Activated naive CD4-positive, alpha-beta T cell treated with anti-CD3 and anti-CD28 coated beads, Interleukin-2, amount 50 U/mL, for 24 hours (primary cell): ENCODE data around the gene UBAC1.
"Not testable (repeated sequence)": the region's sequence is repeated elsewhere in the genome, so short reads cannot be mapped to it uniquely, and the experiment has no call there.

Experiments
- H3K27ac Mint-ChIP-seq: one replicate; pipeline ENCODE4 v1.8.0; 2021; ENCODE audit warnings: mild to moderate bottlenecking, mixed read lengths
- H3K27me3 Mint-ChIP-seq: one replicate; pipeline ENCODE4 v1.8.0; 2021; ENCODE audit warnings: mixed read lengths
- H3K36me3 Mint-ChIP-seq: one replicate; pipeline ENCODE4 v1.8.0; 2021; ENCODE audit warnings: mixed read lengths
- H3K4me1 Mint-ChIP-seq: one replicate; pipeline ENCODE4 v1.8.0; 2021; ENCODE audit warnings: mixed read lengths
- H3K4me3 Mint-ChIP-seq: one replicate; pipeline ENCODE4 v1.8.0; 2021; ENCODE audit warnings: mild to moderate bottlenecking, mixed read lengths
- H3K9me3 Mint-ChIP-seq: one replicate; pipeline ENCODE4 v1.8.0; 2021; ENCODE audit warnings: mixed read lengths

The UBAC1 gene

GRCh38 chr9:135947105-135947504 is 14.1 kb downstream of the UBAC1 start:
- not testable (repeated sequence) for H3K27me3 Mint-ChIP-seq, H3K27ac Mint-ChIP-seq, H3K9me3 Mint-ChIP-seq, H3K4me3 Mint-ChIP-seq, H3K4me1 Mint-ChIP-seq
- peaks cover 19% of the 10 kb centered on the region for H3K36me3 Mint-ChIP-seq

- no peak overlapping the region for H3K27ac Mint-ChIP-seq
- peaks cover 19% of the 10 kb centered on the region for H3K36me3 Mint-ChIP-seq
- H3K4me3 Mint-ChIP-seq: no peak overlapping the region
- no peaks in the 10 kb centered on the region for H3K27me3 Mint-ChIP-seq
- no peaks in the 10 kb centered on the region for H3K4me1 Mint-ChIP-seq
- H3K9me3 Mint-ChIP-seq: no peaks in the 10 kb centered on the region
Observed at GRCh38 chr9:135946392-135946994, 14.7 kb downstream of the UBAC1 start.

GRCh38 chr9:135945969-135946368 is 15.2 kb downstream of the UBAC1 start:
- H3K27ac Mint-ChIP-seq: no peak overlapping the region
- H3K36me3 Mint-ChIP-seq: peaks cover 20% of the 10 kb centered on the region
- no peaks in the 10 kb centered on the region for H3K4me1 Mint-ChIP-seq
- no peaks in the 10 kb centered on the region for H3K27me3 Mint-ChIP-seq
- no peak overlapping the region for H3K4me3 Mint-ChIP-seq
- no peaks in the 10 kb centered on the region for H3K9me3 Mint-ChIP-seq

- Mint-ChIP-seq H3K27me3 (no peaks in the 10 kb centered on the region), H3K9me3 (no peaks in the 10 kb centered on the region), H3K4me1 (peaks cover under 1% of the 10 kb centered on the region), H3K27ac (no peak overlapping the region), H3K4me3 (no peak overlapping the region), H3K36me3 (peaks cover 20% of the 10 kb centered on the region)
Observed at GRCh38 chr9:135944444-135945252, 16.5 kb downstream of the UBAC1 start.

- H3K4me3 Mint-ChIP-seq, H3K9me3 Mint-ChIP-seq, H3K4me1 Mint-ChIP-seq, H3K27ac Mint-ChIP-seq, H3K27me3 Mint-ChIP-seq: not testable (repeated sequence)
- peaks cover 22% of the 10 kb centered on the region for H3K36me3 Mint-ChIP-seq
Observed at GRCh38 chr9:135943604-135944003, 17.6 kb downstream of the UBAC1 start.

GRCh38 chr9:135941288-135941995 is 19.7 kb downstream of the UBAC1 start:
- Mint-ChIP-seq H3K4me3 (no peak overlapping the region), H3K9me3 (no peaks in the 10 kb centered on the region), H3K27ac (no peak overlapping the region), H3K36me3 (peaks cover 19% of the 10 kb centered on the region), H3K4me1 (peaks cover 6% of the 10 kb centered on the region), H3K27me3 (no peaks in the 10 kb centered on the region)

- H3K27ac Mint-ChIP-seq: peak overlapping the region; percentile 90
- H3K36me3 Mint-ChIP-seq: peaks cover 25% of the 10 kb centered on the region
- H3K27me3 Mint-ChIP-seq: no peaks in the 10 kb centered on the region
- H3K4me1 Mint-ChIP-seq: peaks cover 6% of the 10 kb centered on the region
- no peak overlapping the region for H3K4me3 Mint-ChIP-seq
- no peaks in the 10 kb centered on the region for H3K9me3 Mint-ChIP-seq
Observed at GRCh38 chr9:135939351-135940265, 21.6 kb downstream of the UBAC1 start.

- Mint-ChIP-seq H3K27ac (peak overlapping the region; percentile 46), H3K4me3 (no peak overlapping the region), H3K36me3 (peaks cover 19% of the 10 kb centered on the region), H3K4me1 (peaks cover 6% of the 10 kb centered on the region), H3K9me3 (no peaks in the 10 kb centered on the region), H3K27me3 (no peaks in the 10 kb centered on the region)
Observed at GRCh38 chr9:135937521-135938489, 23.4 kb downstream of the UBAC1 start.

- no peaks in the 10 kb centered on the region for H3K4me1 Mint-ChIP-seq
Observed at GRCh38 chr9:135933114-135933513, 28.1 kb downstream of the UBAC1 start.

GRCh38 chr9:135932656-135933055 is 28.5 kb downstream of the UBAC1 start:
- Mint-ChIP-seq H3K4me3 (no peak overlapping the region), H3K27me3 (no peaks in the 10 kb centered on the region), H3K9me3 (no peaks in the 10 kb centered on the region), H3K4me1 (no peaks in the 10 kb centered on the region), H3K36me3 (peaks cover 14% of the 10 kb centered on the region), H3K27ac (no peak overlapping the region)

More at GRCh38 chr9:135933114-135933513, 28.1 kb downstream of the UBAC1 start:
- Mint-ChIP-seq H3K36me3 (peaks cover 14% of the 10 kb centered on the region), H3K27ac (no peak overlapping the region), H3K27me3 (no peaks in the 10 kb centered on the region), H3K4me3 (no peak overlapping the region), H3K9me3 (no peaks in the 10 kb centered on the region)

GRCh38 chr9:135931349-135931820 is 29.8 kb downstream of the UBAC1 start:
- H3K4me1 Mint-ChIP-seq: no peaks in the 10 kb centered on the region
- peaks cover 14% of the 10 kb centered on the region for H3K36me3 Mint-ChIP-seq
- H3K4me3 Mint-ChIP-seq: no peak overlapping the region

GRCh38 chr9:135930446-135931345 is 30.5 kb downstream of the UBAC1 start:
- no peaks in the 10 kb centered on the region for H3K27me3 Mint-ChIP-seq
- H3K4me3 Mint-ChIP-seq: no peak overlapping the region
- H3K36me3 Mint-ChIP-seq: peaks cover 10% of the 10 kb centered on the region
- no peaks in the 10 kb centered on the region for H3K9me3 Mint-ChIP-seq
- H3K27ac Mint-ChIP-seq: no peak overlapping the region
- H3K4me1 Mint-ChIP-seq: peaks cover 3% of the 10 kb centered on the region

More at GRCh38 chr9:135931349-135931820, 29.8 kb downstream of the UBAC1 start:
- H3K27me3 Mint-ChIP-seq: no peaks in the 10 kb centered on the region
- H3K9me3 Mint-ChIP-seq: no peaks in the 10 kb centered on the region
- no peak overlapping the region for H3K27ac Mint-ChIP-seq

- Mint-ChIP-seq H3K36me3 (peaks cover 4% of the 10 kb centered on the region), H3K27ac (no peak overlapping the region), H3K27me3 (no peaks in the 10 kb centered on the region), H3K4me1 (peaks cover 11% of the 10 kb centered on the region), H3K9me3 (no peaks in the 10 kb centered on the region), H3K4me3 (no peak overlapping the region)
Observed at GRCh38 chr9:135929656-135930445, 31.3 kb downstream of the UBAC1 start.
